CD4-positive, alpha-beta T cell (primary cell): ENCODE measurements around the gene CDRT4. TPM values are rescaled to one million over a fixed set of nuclear protein-coding genes. Genes with fewer than 3 reads are reported as not detected.

Experiments
- ATAC-seq: fragments of 200-7000 bp; cut with Tn5 transposase; one replicate; pipeline ENCODE4 v1.10.0; 2022; ENCODE audit warnings: mild to moderate bottlenecking; ENCODE audit not compliant: poor library complexity
- CTCF ChIA-PET: fragments of 350-600 bp; sonication (Branson Sonifier 250); formaldehyde crosslinking; loops from one replicate; lab custom pipeline; 2021; ENCODE audit warnings: antibody characterized with exemption, inconsistent platforms; lab: Charles Lee
- POLR2A ChIA-PET: fragments of 350-600 bp; sonication (Branson Sonifier 250); formaldehyde crosslinking; loops from one replicate; lab custom pipeline; 2021; ENCODE audit warnings: antibody characterized with exemption, inconsistent platforms; lab: Charles Lee
- DNase-seq, 14 experiments: peaks; one replicate each; pipeline ENCODE4 v3.0.0-alpha.2; 2013 to 2020; ENCODE audit warnings: mixed read lengths in 2 of 14
- H3K27ac ChIP-seq, 2 donors: one replicate each; pipeline versions ENCODE4 v1.5.1 to v1.7.0; 2013; ENCODE audit warnings: low read length in 2 of 2, low read depth in 1 of 2, mild to moderate bottlenecking in 1 of 2
- H3K27me3 ChIP-seq, 2 experiments: 1 replicate in 1 of 2; 2 replicates in 1 of 2; pipeline versions ENCODE4 v1.6.1 to v1.7.0; 2013; ENCODE audit warnings: low read length in 2 of 2, control low read depth in 1 of 2, mild to moderate bottlenecking in 1 of 2, moderate library complexity in 1 of 2; ENCODE audit not compliant: insufficient read depth in 2 of 2, control insufficient read depth in 1 of 2
- H3K36me3 ChIP-seq: one replicate; pipeline ENCODE4 v1.6.1; 2013; ENCODE audit warnings: low read length, control low read depth; ENCODE audit not compliant: insufficient read depth
- H3K4me1 ChIP-seq: one replicate; pipeline ENCODE4 v1.6.1; 2013; ENCODE audit warnings: low read length, control low read depth; ENCODE audit not compliant: insufficient read depth
- H3K4me3 ChIP-seq: one replicate; pipeline ENCODE4 v1.5.1; 2013; ENCODE audit warnings: mild to moderate bottlenecking, low read length, moderate library complexity
- H3K9me3 ChIP-seq, 2 experiments: 1 replicate in 1 of 2; 2 replicates in 1 of 2; pipeline versions ENCODE4 v1.6.1 to v1.7.0; 2013; ENCODE audit warnings: low read length in 2 of 2, mild to moderate bottlenecking in 2 of 2, control low read depth in 1 of 2, moderate library complexity in 1 of 2; ENCODE audit not compliant: control insufficient read depth in 1 of 2, insufficient read depth in 1 of 2
- H3K27ac Mint-ChIP-seq: one replicate; pipeline ENCODE4 v1.8.0; 2020; ENCODE audit warnings: mixed read lengths
- H3K27me3 Mint-ChIP-seq: one replicate; pipeline ENCODE4 v1.8.0; 2021; ENCODE audit warnings: mixed read lengths
- H3K36me3 Mint-ChIP-seq: one replicate; pipeline ENCODE4 v1.8.0; 2021; ENCODE audit warnings: low read depth, mixed read lengths
- H3K4me1 Mint-ChIP-seq: one replicate; pipeline ENCODE4 v1.8.0; 2021; ENCODE audit warnings: low read depth, mixed read lengths
- H3K4me3 Mint-ChIP-seq: one replicate; pipeline ENCODE4 v1.8.0; 2020; ENCODE audit warnings: mild to moderate bottlenecking, mixed read lengths
- H3K9me3 Mint-ChIP-seq: one replicate; pipeline ENCODE4 v1.8.0; 2020; ENCODE audit warnings: mixed read lengths
- CTCF ChIP-seq: fragments of 200-600 bp; IDR thresholded peaks from one replicate; pipeline ENCODE4 v1.8.0; 2022; ENCODE audit warnings: antibody characterized with exemption, mild to moderate bottlenecking
- intact Hi-C, 2 experiments: fragments of 100-400 bp; cut with DNase I in 1 of 2; cut with micrococcal nuclease in 1 of 2; formaldehyde crosslinking; loops; one replicate each; pipeline versions ENCODE4 v1.15.1 to v1.9.0; 2023 to 2025; cut with DNase I, micrococcal nuclease
- total RNA-seq, 174 experiments: library from RNA in 2 of 174; stranded (reverse) in 2 of 174; gene quantifications; one replicate each; pipeline ENCODE4 v1.2.3 and lab custom pipeline; 2021 to 2026

CDRT4 gene
- total RNA-seq, 2 experiments from 2014 or later: 0.89 to 3.3 TPM

- ATAC-seq (no peak), DNase-seq (no peak)
- no peaks in the 10 kb centered on the region for H3K36me3 ChIP-seq
- ChIA-PET CTCF (no interaction called here), POLR2A (no interaction called here)
- intact Hi-C loops: no loop called here
- peaks cover 17% of the 10 kb centered on the region for H3K4me1 Mint-ChIP-seq
- no peak overlapping the region for H3K4me3 ChIP-seq
- H3K4me3 Mint-ChIP-seq: no peak overlapping the region
- no peaks in the 10 kb centered on the region for H3K27me3 Mint-ChIP-seq
- peaks cover 3% of the 10 kb centered on the region for H3K9me3 Mint-ChIP-seq
- H3K27ac ChIP-seq: no peak overlapping the region
- H3K9me3 ChIP-seq: no peaks in the 10 kb centered on the region
- H3K27me3 ChIP-seq: no peaks in the 10 kb centered on the region
- peaks cover 13% of the 10 kb centered on the region for H3K4me1 ChIP-seq
- H3K36me3 Mint-ChIP-seq: peaks cover 24% of the 10 kb centered on the region
- no peak overlapping the region for H3K27ac Mint-ChIP-seq
- no peak for TF ChIP-seq CTCF
Observed at GRCh38 chr17:15432807-15433611, 34.4 kb downstream of the CDRT4 start.

GRCh38 chr17:15431766-15432165, 35.7 kb downstream of the CDRT4 start:
- no peak overlapping the region for H3K4me3 Mint-ChIP-seq
- H3K27ac Mint-ChIP-seq: no peak overlapping the region
- H3K4me1 Mint-ChIP-seq: peaks cover 10% of the 10 kb centered on the region
- DNase-seq: no peak
- peaks cover 12% of the 10 kb centered on the region for H3K36me3 Mint-ChIP-seq
- no peaks in the 10 kb centered on the region for H3K9me3 ChIP-seq
- H3K36me3 ChIP-seq: no peaks in the 10 kb centered on the region
- H3K27me3 Mint-ChIP-seq: no peaks in the 10 kb centered on the region
- no peak for TF ChIP-seq CTCF
- no peaks in the 10 kb centered on the region for H3K27me3 ChIP-seq
- CTCF ChIA-PET: no interaction called here
- no peak overlapping the region for H3K27ac ChIP-seq
- no peak for ATAC-seq
- POLR2A ChIA-PET: no interaction called here
- intact Hi-C loops: no loop called here
- H3K4me3 ChIP-seq: no peak overlapping the region
- no peaks in the 10 kb centered on the region for H3K9me3 Mint-ChIP-seq
- H3K4me1 ChIP-seq: peaks cover 6% of the 10 kb centered on the region

GRCh38 chr17:15431196-15431595, 36.2 kb downstream of the CDRT4 start:
- POLR2A ChIA-PET: no interaction called here
- Histone ChIP-seq H3K4me1 (no peaks in the 10 kb centered on the region), H3K27ac (no peak overlapping the region), H3K9me3 (no peaks in the 10 kb centered on the region), H3K27me3 (no peaks in the 10 kb centered on the region), H3K4me3 (no peak overlapping the region), H3K36me3 (no peaks in the 10 kb centered on the region)
- DNase-seq (no peak), ATAC-seq (no peak)
- CTCF ChIA-PET: no interaction called here
- Mint-ChIP-seq H3K4me3 (no peak overlapping the region), H3K27ac (no peak overlapping the region), H3K27me3 (no peaks in the 10 kb centered on the region), H3K9me3 (no peaks in the 10 kb centered on the region), H3K4me1 (peaks cover 6% of the 10 kb centered on the region), H3K36me3 (peaks cover 6% of the 10 kb centered on the region)
- intact Hi-C loops: no loop called here
- no peak for TF ChIP-seq CTCF
